Activated effector memory CD4-positive, alpha-beta T cell treated with anti-CD3 and anti-CD28 coated beads, Interleukin-2, amount 50 U/mL, for 16 hours (primary cell): ENCODE measurements around the gene GPR21.
A peak's percentile ranks its signal among the peaks of the same experiment; 100 is the strongest.

Source experiments
- DNase-seq: peaks from one replicate; pipeline ENCODE4 v3.0.0-alpha.2; 2020

The GPR21 gene, protein sequence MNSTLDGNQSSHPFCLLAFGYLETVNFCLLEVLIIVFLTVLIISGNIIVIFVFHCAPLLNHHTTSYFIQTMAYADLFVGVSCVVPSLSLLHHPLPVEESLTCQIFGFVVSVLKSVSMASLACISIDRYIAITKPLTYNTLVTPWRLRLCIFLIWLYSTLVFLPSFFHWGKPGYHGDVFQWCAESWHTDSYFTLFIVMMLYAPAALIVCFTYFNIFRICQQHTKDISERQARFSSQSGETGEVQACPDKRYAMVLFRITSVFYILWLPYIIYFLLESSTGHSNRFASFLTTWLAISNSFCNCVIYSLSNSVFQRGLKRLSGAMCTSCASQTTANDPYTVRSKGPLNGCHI

DNA sequence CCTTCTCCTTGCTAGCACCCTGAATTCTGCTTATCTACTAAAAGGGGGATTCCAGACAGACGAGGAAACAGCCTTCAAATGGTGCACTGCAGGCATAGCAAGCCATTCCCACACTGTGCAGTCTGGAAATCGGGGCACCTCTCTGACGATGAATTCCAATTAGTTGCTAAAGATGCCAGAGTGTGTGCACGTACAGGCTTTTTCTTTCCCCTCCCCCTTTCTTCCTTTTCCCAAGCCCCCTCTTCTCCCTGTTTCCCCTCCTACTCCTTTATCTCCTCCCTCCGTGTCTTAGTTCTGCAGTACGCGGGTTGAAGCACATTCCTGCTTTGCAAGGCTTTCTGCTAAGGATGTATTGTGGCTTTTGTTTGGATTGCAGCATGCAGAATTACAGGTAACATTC is at the start of gene GPR21:
GPR21 (plus strand) TSS at position 316 of the 400 bp plus-strand sequence. CDS start 900 bp downstream, outside the sequence.
- DNase-seq = no peak

DNA sequence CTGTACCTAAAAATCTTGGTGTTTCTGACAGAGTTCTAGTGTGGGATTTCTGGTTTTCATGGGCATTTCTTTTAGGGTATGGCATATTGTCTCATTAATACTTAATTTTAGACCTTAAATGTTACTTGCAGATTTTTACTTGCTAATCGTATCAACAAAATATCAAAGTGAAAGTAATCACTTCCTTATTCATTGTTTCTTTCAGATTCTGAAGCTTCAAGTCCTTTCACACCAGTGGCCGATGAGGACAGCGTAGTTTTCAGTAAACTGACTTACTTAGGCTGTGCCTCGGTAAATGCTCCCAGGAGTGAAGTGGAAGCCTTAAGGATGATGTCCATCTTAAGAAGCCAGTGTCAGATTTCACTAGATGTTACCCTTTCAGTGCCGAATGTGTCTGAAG is 47.5 kb upstream of the GPR21 start:
- no peak for DNase-seq

DNA sequence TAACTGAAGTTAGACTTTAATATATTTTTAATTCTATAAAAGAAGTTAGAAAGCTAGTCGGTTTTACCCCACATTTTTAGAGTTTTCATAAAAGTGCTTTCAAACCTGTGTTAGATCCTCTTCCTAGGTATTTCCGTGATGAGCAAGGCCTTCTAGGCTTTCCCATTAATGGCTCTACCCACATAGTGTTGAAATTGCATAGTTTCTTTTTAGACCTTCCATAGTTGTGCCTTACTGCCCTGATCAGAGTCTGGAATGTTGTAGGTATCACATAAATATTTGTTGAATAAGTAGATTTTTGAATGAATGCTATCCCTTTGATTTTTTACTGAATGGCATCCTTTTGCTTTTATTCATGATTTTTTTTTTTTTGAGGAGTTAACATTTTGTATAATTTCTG is 45.3 kb upstream of the GPR21 start:
- DNase-seq = no peak

DNA sequence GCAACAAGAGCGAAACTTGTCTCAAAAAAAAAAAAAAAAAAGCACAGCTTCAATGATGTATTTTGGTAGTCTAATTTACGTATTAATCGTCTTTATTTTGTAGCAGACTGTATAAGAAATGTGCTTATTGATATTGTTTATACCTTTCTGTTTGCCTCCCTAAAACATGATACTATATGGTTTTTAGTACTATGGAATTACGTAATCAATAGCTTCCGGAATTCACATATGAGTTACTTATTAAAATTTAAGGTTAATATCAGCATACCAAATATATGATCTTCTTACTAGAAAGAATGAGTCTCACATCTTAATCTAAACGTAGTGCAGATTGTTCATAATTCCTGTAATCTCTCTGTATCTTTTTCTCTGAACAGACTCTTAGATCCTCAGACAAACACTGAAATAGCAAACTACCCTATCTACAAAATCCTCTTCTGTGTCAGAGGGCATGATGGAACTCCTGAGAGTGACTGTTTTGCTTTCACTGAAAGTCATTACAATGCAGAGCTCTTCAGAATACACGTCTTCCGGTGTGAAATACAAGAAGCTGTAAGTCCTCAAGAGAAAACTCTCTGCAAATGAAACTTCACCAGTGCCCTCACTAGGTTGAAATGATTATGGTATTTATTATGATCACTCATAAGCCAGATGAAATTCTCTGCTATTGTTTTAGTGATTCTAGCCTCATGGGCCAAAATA is 44.4 kb upstream of the GPR21 start:
- DNase-seq = no peak

DNA sequence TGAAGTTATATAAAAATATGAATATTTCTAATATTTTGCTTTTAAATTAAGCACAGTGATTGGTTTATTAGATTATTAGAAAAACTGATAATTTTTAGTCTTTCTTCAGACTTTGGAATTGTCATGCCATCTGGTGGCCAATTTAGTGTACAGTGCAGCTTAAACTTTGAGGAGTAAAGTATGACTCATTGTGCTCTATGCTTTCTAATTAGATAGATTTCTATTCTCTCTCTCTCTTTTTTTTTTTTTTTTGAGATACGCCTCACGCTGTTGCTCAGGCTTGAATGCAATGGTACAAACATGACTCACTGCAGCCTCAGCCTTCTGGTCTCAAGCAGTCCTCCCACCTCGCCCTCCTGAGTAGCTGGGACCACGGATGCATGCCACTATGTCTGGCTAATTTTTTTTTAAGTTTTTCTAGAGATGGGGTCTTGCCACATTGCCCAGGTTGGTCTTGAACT is 42.1 kb upstream of the GPR21 start:
- peak; percentile 74 for DNase-seq

DNA sequence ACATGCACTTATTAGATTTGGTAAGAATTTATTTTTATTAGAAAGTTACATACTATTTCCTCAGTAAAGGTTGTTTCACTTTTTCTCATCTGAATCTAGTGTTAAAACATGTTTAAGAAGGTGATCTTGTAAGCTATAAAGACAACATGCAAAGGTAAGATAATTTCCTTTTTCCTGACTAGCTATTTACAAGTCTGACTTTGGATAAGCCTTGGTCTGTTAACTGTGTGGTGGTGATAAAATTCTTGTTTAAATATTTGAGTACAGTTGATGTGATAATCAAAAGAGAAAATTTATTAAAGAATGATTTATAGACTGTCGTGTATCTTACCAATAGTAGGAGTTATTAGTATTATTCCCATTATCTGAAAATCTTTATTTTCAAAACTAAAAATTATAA is 36.9 kb upstream of the GPR21 start:
- DNase-seq = no peak

DNA sequence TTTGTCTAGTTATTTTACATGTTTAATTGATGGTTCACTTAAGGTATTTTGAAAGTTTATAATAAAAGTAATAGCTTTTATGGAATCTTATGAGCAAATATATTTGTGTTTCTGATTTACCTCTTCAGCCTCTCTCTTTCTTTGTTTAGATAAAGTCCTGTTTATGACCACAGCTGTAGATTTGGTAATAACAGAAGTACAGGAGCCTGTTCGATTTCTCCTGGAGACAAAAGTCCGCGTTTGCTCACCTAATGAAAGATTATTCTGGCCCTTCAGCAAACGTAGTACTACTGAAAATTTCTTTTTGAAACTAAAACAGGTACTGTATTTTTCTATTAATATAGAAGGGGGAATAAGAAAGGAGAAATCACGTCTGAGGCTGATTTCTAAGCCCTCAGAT is 35.0 kb upstream of the GPR21 start:
- no peak for DNase-seq

DNA sequence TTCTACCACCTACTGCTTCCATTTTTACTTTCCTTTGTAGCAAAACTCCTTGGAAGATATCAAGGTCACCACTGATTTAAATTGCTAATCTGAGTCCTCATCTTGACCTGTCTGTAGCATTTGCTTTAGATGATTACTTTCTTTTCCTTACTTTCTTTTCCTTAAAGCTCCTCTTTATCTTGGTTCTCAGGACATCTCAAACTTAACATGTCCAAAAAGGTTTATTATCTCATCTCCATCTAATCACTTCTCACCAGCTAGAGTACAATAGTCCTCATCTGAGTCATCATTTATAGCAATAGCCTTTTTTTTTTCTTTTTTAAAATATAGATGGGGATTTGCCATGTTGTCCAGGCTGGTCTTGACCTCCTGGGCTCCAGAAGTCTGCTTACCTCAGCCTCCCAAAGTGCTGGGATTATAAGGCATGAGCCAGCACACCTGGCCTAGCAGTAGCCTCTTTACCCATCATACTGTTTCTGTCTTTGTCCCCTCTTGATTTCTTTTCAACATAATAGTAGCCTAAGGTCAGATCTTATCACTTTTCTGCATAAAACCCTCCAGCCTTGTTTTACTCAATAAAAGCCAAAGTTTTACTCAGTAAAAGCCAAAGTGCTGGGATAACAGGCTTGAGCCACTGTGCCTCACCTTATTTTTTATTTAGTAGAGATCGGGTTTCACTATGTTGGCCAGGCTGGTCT is 32.9 kb upstream of the GPR21 start:
- no peak for DNase-seq

DNA sequence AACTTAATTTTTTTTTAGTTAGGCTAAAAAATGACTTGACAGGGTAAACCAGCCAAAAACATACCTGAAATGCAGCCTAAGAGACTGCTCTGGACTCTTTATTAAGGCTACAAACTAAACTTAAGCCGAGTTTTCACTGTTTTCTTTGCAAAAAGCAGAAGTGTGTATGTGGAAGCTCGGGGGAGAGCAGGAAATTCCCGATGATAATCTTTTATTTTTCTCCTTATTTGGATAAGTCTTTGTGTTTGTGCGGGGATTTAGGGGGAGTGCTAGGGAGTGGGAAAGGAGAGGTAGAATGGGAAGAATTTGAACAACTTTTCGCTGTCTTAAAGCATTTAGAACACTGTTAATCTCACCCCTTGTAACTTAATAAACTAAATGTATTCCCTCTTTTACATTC is 30.7 kb upstream of the GPR21 start:
- DNase-seq = no peak

DNA sequence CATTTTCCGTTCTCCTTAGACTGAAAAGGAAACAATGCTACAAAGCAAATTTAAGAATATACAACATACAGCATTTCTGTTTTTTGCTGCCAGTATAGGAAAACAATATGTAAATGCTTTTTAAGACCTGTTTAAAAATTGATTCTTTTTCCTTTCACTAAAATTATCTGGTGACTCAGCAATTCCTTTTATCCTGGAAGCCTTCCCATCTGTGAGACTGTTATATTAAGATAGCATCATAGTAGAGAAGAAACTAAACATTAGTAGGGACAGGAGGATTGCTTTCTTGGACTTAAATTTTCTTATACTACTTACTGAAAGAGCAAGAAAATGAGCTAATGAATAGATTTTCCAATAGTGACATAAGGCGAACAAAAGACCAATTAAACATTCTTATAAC is 30.0 kb upstream of the GPR21 start:
- no peak for DNase-seq

DNA sequence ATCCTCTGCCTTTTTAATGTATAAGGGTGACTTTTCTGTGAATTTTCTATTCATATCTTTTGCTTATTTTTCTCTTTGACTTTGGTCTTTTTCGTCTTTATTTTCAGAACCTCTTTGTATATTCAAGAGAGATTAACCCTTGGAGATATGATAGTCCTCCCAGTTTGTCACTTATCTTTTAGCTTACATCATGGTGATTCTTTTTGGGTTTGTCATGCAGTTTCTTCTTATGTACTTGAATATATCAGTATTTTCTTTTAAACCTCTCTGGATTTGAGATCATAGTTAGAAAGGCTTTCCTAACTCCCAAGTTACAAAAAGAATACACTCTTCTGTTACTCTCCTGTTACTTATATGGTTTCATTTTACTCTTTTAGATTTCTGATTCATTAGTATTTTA is 27.5 kb upstream of the GPR21 start:
- no peak for DNase-seq

DNA sequence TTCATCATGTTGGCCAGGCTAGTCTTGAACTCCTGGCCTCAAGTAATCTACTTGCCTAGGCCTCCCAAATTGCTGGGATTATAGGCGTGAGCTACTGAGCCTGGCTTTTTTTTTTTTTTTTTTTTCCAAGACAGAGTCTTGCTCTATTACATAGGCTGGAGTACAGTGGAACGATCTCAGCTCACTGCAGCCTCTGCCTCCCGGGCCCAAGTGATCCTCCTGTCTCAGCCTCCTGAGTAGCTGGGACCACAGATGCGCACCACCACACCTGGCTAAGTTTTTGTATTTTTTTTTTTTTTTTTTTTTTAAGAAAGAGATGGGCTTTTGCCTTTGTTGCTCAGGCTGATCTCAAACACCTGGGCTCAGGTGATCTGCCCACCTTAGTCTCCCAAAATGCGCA is 26.2 kb upstream of the GPR21 start:
- DNase-seq = no peak

DNA sequence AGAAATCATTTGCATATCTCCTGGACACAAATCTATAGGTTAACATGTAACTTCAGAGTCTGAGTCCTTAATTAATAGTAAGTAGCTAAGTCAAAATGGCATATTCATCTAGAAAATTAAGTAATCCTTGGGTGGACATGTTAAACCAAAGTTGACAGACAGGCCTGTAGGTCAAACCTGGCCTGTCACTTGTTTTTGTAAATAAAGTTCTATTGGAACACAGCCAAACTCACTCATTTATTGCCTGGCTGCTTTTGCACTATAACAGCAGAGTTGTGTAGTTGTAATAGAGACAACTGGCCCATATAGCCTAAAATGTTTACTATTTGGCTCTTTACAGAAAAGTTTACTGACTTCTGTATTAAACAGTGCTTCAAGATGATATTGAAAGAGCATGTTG is 24.6 kb upstream of the GPR21 start:
- no peak for DNase-seq

DNA sequence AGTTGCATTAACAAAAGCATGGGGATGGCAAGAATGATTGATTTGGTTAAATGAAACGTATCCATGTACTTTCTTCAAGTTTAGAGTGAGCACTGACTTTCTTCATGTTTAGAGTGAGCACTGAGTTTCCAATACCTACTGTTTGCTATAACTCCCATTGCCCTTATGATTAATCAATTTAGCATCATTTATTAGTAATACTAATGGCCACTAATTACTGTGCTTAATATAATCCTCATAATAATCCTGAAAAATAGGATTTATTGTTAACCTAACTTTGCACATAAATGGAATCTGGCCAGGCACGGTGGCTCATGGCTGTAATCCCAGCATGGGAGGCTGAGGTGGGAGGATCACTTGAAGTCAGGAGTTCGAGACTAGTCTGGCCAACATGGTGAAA is 22.1 kb upstream of the GPR21 start:
- DNase-seq = no peak

DNA sequence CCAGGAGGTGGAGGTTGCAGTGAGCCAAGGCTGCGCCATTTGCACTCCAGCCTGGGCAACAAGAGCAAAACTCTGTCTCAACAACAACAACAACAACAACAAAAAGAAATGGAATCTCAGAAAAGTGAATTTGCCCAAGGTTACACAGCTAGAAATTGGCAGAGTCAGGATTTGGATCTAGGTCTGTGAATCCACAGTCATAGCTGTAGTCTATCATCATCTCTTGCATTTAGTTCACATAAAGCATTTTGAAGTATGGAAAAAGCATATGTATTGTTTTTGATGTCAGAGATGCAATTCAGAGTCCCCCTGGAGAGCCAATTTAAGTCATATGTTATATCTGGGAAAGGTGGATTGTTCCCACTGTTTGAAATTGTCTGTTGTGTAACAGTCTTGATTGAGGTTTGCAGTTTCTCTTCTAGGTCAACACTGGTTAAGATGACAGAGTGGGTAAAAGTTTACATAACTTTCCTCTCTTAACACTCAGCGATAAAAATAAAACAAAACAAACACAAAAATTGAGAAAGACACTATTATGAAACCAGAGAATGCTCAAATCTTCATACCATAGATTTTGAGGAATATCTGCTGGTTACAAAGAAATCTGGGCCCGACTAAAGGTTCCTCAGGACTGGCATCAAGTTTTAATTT is 21.5 kb upstream of the GPR21 start:
- no peak for DNase-seq

DNA sequence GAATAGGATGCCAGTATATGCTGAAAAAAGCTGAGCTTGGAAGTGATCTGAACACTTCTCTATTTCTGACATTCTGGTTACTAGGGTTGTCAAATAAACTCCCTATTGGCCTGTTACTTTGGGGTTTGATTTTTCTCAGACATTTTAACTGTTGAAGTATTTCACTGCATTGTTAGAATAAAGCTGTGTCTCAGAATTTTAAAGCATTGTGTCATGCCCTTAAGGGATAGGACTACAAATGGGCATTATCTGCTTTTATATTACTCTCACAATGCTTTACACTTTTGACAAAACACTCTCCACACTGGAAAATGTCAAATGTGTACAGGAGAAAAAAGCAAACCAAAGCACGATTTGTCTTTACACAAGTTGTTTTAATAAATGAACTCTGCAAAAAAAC is 16.8 kb upstream of the GPR21 start:
- no peak for DNase-seq

DNA sequence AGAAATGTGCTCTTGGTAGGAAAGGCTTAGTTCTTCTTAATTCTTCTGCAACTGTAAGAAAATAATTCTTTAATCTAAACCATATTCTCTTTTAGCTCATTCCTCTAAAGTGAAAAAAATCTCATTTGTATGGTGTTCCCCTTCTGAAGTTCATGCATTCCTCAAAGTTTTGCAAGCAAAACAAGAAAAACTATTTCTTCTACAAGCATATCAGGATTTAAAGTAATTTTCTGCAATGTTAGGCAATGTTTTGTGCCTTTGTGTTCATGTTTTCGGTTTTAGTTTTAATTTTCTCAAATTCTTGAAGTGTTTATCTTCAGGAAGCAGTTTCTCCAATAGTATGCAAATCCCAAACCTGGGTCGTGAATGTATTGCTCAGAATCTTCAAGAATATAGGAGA is 12.7 kb upstream of the GPR21 start:
- no peak for DNase-seq

DNA sequence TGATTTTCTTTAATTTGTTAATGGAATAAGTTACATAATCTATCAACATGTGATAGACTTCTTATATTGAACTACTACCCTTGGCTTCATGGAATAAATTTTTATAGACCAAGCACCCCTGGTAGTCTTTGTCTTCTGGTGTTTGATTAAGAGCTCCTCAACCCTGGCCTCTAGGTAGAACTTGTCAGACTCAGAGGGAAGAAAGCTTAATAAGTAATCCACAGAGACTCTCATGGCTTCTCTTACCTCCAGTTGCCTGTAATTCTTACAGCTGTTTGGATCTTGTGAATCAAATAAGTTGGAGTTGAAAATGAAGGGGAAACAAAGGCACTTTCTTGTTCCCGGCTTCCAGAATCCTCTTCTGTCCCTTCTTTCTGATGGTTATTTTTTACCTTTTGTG is 7.0 kb upstream of the GPR21 start:
- DNase-seq = no peak

DNA sequence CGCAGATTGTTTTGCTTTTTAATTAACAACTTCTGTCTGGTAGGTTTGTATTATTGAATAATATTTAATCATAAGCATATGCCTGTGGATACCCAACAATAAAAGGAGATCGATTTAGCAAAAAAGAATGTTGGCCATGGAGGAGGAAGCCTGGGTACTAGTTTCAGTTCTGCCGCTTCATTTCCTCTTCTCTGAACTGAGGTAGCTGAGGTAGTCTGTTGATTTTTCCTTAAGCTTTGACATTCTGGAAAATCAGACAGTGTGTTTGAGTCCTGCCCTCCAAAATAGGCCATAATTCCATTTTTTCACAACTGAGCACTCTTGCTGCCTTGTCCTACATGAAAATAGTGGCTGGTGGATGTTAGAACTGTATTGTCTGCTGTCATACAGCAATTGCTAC is 6.0 kb upstream of the GPR21 start:
- DNase-seq = no peak

DNA sequence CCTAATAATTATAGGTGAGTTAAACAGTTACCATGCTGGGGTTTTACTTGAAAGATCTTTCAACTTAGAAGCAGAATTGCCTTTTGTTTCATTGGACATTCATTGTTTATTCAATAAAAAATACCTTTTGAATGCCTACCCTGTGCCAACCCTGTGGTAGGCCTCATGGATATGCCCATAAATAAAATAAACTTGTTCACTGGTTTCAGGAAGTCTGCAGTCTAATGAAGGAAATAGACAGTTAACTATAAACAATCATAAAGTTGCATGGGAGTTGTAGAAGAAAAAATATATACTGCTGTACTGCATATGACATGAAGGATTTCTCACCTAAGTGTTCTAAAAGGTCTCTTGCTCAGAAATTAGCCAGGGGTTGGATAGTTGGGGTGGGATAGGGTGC is 5.3 kb upstream of the GPR21 start:
- DNase-seq = no peak

DNA sequence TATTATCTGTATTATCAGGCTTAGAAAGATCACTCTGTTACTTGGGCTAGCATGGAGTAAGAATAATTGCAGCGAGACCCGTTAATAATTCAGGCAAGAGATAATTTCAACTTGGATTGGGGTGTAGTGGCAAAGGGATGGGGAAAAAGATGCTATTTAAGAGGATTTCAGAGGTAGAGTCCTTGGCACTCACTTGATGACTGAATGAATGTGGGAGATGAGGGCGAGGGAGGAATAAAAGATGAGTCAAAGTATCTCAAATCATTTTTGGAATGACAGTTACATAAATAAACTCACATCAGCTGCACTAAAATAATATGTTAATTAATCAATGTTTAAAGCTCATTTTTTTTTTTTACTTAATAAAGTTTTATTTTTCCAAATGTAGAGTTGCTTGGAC is 4.5 kb upstream of the GPR21 start:
- no peak for DNase-seq

DNA sequence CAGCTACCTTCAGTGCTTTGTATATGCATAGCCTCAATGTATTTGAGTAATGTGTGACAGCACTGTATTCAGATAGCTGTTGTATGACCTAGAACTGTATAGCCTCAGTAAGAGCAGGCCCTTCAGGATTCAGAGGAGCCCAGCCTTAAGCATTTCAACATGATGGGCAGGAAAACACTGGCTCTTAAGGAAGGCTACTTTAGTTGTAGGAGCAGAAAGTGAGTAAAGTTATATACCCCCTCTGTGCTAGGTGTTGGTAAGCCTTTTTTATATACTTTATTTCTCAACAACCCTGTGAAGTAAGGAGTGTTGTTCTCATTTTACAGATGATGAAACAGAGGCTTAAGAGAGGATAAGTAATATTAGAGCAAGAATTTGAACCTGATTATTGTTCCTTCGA is 1.5 kb upstream of the GPR21 start:
- DNase-seq = no peak

DNA sequence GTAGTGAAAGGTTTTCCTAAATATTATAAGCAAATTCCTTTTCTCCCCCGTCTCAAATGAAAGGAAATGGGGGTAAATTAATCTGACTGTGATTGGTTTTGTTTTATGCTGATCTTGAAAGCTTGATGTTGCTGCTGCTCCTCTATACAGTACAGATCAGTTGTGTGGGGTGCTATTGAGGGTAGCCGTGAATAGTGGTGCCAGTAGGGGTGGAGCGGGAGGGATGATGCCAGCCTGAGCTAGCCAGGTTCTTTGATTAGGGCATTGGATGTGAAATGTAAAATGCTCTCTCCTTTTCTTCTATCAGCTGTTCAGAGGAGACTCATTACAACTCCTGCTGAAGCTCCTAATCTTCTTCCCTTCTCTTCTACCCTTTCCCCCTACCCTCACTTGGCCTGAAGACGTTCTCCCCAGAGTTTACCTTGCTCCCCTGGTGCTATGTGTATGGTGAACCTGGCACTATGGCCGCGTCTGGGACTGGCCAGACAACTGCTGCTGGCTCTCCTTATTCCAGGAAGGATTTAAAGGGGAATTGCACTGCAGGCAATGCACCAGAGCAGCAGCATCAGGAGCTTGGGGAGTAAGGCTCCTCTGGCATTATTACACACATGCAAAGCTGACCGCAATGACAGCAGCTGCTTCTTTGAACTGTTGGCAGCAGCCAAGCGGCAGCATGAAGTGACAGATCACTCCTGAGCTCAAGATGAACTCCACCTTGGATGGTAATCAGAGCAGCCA is 566 bp downstream of the GPR21 start:
- no peak for DNase-seq
